ENCODE data around the gene SPINT3.

Gene SPINT3

GRCh38 chr20:45506398-45506797, 9.0 kb downstream of the SPINT3 start (continued):
- TF ChIP-seq ZNF146 (tag by site-specific recombination; IDR thresholded peaks at IDR 0.05) (no peak), ZNF555 (tag by site-specific recombination; conservative IDR thresholded peaks at IDR 0.05) (no peak), ATF2 (tag by site-specific recombination; IDR thresholded peaks at IDR 0.05; ENCODE audit: low read depth) (no peak), ZNF580 (tag by site-specific recombination; IDR thresholded peaks at IDR 0.05) (no peak), ZNF311 (tag by site-specific recombination; IDR thresholded peaks at IDR 0.05; ENCODE audit: borderline replicate concordance) (no peak), ZNF518A (tag by site-specific recombination; conservative IDR thresholded peaks at IDR 0.05; ENCODE audit: low read depth) (no peak), BCL6B (tag by site-specific recombination; IDR thresholded peaks at IDR 0.05) (no peak)

GRCh38 chr20:45503403-45503802, 12.0 kb downstream of the SPINT3 start:
- no peaks in the 10 kb centered on the region for H3K36me3 ChIP-seq (ENCODE audit: control insufficient read depth in 2 of 2, insufficient read depth in 1 of 2, low read length in 2 of 2)
- no peak overlapping the region for H3K27ac ChIP-seq (ENCODE audit: extremely low read depth, low read depth, low read length)
- TF ChIP-seq ATF2 (tag by site-specific recombination; IDR thresholded peaks at IDR 0.05; ENCODE audit: low read depth): 0 out of 2 replicates have a peak, but pooled peaks have one; percentile 9
- no peak for TF ChIP-seq ZNF600 (tag by site-specific recombination; IDR thresholded peaks at IDR 0.05)
- H3K9me3 ChIP-seq (ENCODE audit: control insufficient read depth, insufficient read depth, low read depth, low read length): no peaks in the 10 kb centered on the region
- no peaks in the 10 kb centered on the region for H3K4me1 ChIP-seq (ENCODE audit: control insufficient read depth, insufficient read depth, low read length)
- ChIA-PET CTCF (interaction anchor here (0.7 to 1.0 kb wide), 2 partner anchors 130 to 202 kb away, joined by 3 read pairs; no protein-coding TSS in a partner anchor), POLR2A (no interaction called here)
- no peak overlapping the region for H3K4me3 ChIP-seq (ENCODE audit: low read depth, low read length)

- H3K4me1 ChIP-seq (ENCODE audit: control insufficient read depth, insufficient read depth, low read length): no peaks in the 10 kb centered on the region
- CTCF ChIA-PET: interaction anchor here (0.6 to 1.0 kb wide), 5 partner anchors 15 to 324 kb away, joined by 3 read pairs; no protein-coding TSS in a partner anchor
- no peak overlapping the region for H3K4me3 ChIP-seq (ENCODE audit: low read depth, low read length)
- H3K36me3 ChIP-seq (ENCODE audit: control insufficient read depth in 2 of 2, insufficient read depth in 1 of 2, low read length in 2 of 2): no peaks in the 10 kb centered on the region
- H3K9me3 ChIP-seq (ENCODE audit: control insufficient read depth, insufficient read depth, low read depth, low read length): no peaks in the 10 kb centered on the region
- POLR2A ChIA-PET: no interaction called here
- no peak overlapping the region for H3K27ac ChIP-seq (ENCODE audit: extremely low read depth, low read depth, low read length)
- TF ChIP-seq PBX3 (CRISPR knock-in tag; IDR thresholded peaks at IDR 0.05) (no peak), ZNF513 (tag by site-specific recombination; IDR thresholded peaks at IDR 0.05) (no peak), ZNF274 (IDR thresholded peaks at IDR 0.05; ENCODE audit: low read length) (no peak), ZNF274 (tag by site-specific recombination; IDR thresholded peaks at IDR 0.05; ENCODE audit: borderline replicate concordance) (no peak), ZNF654 (tag by site-specific recombination; IDR thresholded peaks at IDR 0.05; ENCODE audit: low read depth) (no peak), ZNF133 (tag by site-specific recombination; IDR thresholded peaks at IDR 0.05) (no peak), ZNF221 (tag by site-specific recombination; IDR thresholded peaks at IDR 0.05; ENCODE audit: borderline replicate concordance) (no peak), EGR2 (tag by site-specific recombination; IDR thresholded peaks at IDR 0.05; ENCODE audit: low read depth) (no peak), ZNF302 (tag by site-specific recombination; IDR thresholded peaks at IDR 0.05; ENCODE audit: low read depth) (no peak), ZBTB7A (tag by site-specific recombination; IDR thresholded peaks at IDR 0.05; ENCODE audit: low read depth) (no peak), ZFHX2 (tag by site-specific recombination; conservative IDR thresholded peaks at IDR 0.05) (no peak), HOXC10 (CRISPR knock-in tag; IDR thresholded peaks at IDR 0.05) (no peak), ZNF155 (tag by site-specific recombination; IDR thresholded peaks at IDR 0.05) (no peak)
Measured at GRCh38 chr20:45502561-45502960, 12.9 kb downstream of the SPINT3 start.
